ENCODE results near the gene JUN. TPM values are rescaled to one million over a fixed set of nuclear protein-coding genes. Genes with fewer than 3 reads are reported as not detected.

Gene JUN
- polyA plus RNA-seq, 1 donor (not counting 4 experiments of a cell fraction or from before 2014, with no cell fraction given) = 70.1 TPM

DNA sequence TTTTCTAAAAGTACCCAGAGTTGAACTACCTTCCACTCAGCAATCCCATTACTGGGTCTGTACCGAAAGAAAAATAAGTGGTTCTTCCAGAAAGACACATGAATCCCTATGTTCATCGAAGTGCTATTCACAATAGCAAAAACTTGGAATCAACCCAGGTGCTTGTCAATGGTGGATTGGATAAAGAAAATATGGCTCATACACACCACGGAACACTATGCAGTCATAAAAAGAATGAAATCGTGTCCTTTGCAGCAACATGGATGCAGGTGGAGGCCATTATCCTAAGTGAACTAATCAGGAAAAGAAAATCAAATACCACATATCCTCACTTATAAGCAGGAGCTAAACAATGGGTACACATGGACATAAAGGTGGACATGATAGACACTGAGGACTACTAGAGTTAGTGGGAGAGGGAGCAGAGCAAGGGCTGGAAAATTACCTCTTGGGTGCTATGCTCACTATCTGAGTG lies 32.9 kb upstream of the JUN start:
- H2AFZ ChIP-seq (ENCODE audit: control insufficient read depth, low read length) = peak overlapping the region; percentile 70
- H3K9ac ChIP-seq (ENCODE audit: control insufficient read depth, extremely low read depth, insufficient read depth, low read length) = peak overlapping the region; percentile 83
- H3K79me2 ChIP-seq (ENCODE audit: control insufficient read depth, insufficient read depth, low read length) = no peaks in the 10 kb centered on the region
- H3K4me3 ChIP-seq (ENCODE audit: control insufficient read depth in 2 of 3, extremely low read depth in 1 of 3, insufficient read depth in 2 of 3, low read depth in 1 of 3, low read length in 3 of 3) = peak overlapping the region in 2 of 3 experiments; percentile 58 to 83
- no peaks in the 10 kb centered on the region for H4K20me1 ChIP-seq (ENCODE audit: control insufficient read depth, extremely low read depth, insufficient read depth, low read length)
- H3K9me1 ChIP-seq (ENCODE audit: control insufficient read depth, extremely low read depth, insufficient read depth, low read length) = no peaks in the 10 kb centered on the region
- peaks cover 70% of the 10 kb centered on the region for H3K4me1 ChIP-seq (ENCODE audit: control insufficient read depth, extremely low read depth, insufficient read depth, low read length)
- H3K36me3 ChIP-seq (ENCODE audit: control insufficient read depth in 2 of 2, extremely low read depth in 1 of 2, insufficient read depth in 2 of 2, low read length in 2 of 2) = no peaks in the 10 kb centered on the region
- FAIRE-seq (no peak), DNase-seq (ENCODE audit: low read depth, low spot score) (no peak)
- dilution Hi-C loops (cut with MboI; ENCODE audit: extremely low pct_ligation_motif_present, low sequenced_read_pairs) = no loop called here
- H3K27me3 ChIP-seq (ENCODE audit: control insufficient read depth, extremely low read depth, insufficient read depth, low read length) = no peaks in the 10 kb centered on the region
- peak overlapping the region; percentile 91 for H3K4me2 ChIP-seq (ENCODE audit: control insufficient read depth, extremely low read depth, insufficient read depth, low read depth, low read length)
- H3K27ac ChIP-seq (ENCODE audit: control insufficient read depth, insufficient read depth, low read length) = peak overlapping the region; percentile 88
- no peak for TF ChIP-seq EZH2 (IDR thresholded peaks at IDR 0.05; ENCODE audit: low read length)
- TF ChIP-seq, protein P1, sequence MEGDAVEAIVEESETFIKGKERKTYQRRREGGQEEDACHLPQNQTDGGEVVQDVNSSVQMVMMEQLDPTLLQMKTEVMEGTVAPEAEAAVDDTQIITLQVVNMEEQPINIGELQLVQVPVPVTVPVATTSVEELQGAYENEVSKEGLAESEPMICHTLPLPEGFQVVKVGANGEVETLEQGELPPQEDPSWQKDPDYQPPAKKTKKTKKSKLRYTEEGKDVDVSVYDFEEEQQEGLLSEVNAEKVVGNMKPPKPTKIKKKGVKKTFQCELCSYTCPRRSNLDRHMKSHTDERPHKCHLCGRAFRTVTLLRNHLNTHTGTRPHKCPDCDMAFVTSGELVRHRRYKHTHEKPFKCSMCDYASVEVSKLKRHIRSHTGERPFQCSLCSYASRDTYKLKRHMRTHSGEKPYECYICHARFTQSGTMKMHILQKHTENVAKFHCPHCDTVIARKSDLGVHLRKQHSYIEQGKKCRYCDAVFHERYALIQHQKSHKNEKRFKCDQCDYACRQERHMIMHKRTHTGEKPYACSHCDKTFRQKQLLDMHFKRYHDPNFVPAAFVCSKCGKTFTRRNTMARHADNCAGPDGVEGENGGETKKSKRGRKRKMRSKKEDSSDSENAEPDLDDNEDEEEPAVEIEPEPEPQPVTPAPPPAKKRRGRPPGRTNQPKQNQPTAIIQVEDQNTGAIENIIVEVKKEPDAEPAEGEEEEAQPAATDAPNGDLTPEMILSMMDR (optimal IDR thresholded peaks at IDR 0.05 in 1 of 3, IDR thresholded peaks at IDR 0.05 in 1 of 3, conservative IDR thresholded peaks at IDR 0.05 in 1 of 3; ENCODE audit: extremely low read depth in 1 of 3, insufficient read depth in 2 of 3, low read length in 3 of 3) = no peak
- no peaks in the 10 kb centered on the region for H3K9me3 ChIP-seq (ENCODE audit: control insufficient read depth, low read depth, low read length)

DNA sequence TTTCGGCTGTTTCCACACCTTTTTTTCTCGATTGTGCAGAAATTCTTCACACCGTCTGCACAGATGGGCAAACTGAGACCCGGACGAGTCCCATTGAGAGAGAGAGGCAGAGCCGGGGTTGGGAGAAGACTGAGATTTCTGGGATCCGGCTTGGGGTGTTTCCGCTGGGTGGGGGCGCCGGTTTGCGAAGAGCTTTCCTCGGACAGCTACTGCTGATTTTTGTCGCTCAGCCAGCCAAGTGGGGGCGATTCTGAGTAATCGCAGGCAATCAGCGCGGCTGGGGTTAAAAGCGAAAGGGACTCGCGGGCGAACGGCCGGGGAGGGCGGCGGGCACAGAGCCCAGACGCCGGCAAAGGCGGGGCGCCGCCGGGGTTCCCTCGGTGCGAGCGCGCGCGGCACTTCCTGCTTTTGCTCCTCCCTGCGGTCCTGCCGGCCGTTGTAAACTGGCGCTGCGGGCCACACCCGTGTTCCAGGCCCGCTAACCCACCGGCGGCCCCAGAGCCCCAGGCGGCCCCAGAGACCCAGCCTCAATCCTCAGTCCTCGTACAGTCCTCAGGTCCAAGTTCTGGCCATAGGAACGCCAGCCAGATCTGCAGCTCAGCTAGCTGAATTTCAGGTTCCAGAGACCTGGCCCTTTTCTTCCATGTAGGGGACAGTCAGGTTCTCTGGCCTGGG lies 32.4 kb upstream of the JUN start:
- peak overlapping the region; percentile 83 for H3K9ac ChIP-seq (ENCODE audit: control insufficient read depth, extremely low read depth, insufficient read depth, low read length)
- no peak for FAIRE-seq
- dilution Hi-C loops (cut with MboI; ENCODE audit: extremely low pct_ligation_motif_present, low sequenced_read_pairs) = no loop called here

More for the DNA sequence above, 32.4 kb upstream of the JUN start:
- no peaks in the 10 kb centered on the region for H3K79me2 ChIP-seq (ENCODE audit: control insufficient read depth, insufficient read depth, low read length)
- H3K4me1 ChIP-seq (ENCODE audit: control insufficient read depth, extremely low read depth, insufficient read depth, low read length) = peaks cover 76% of the 10 kb centered on the region
- H4K20me1 ChIP-seq (ENCODE audit: control insufficient read depth, extremely low read depth, insufficient read depth, low read length) = no peaks in the 10 kb centered on the region
- no peak for TF ChIP-seq EZH2 (IDR thresholded peaks at IDR 0.05; ENCODE audit: low read length)
- TF ChIP-seq, protein P1 (optimal IDR thresholded peaks at IDR 0.05 in 1 of 3, IDR thresholded peaks at IDR 0.05 in 1 of 3, conservative IDR thresholded peaks at IDR 0.05 in 1 of 3; ENCODE audit: extremely low read depth in 1 of 3, insufficient read depth in 2 of 3, low read length in 3 of 3) = no peak
- H3K9me3 ChIP-seq (ENCODE audit: control insufficient read depth, low read depth, low read length) = no peaks in the 10 kb centered on the region
- H3K9me1 ChIP-seq (ENCODE audit: control insufficient read depth, extremely low read depth, insufficient read depth, low read length) = no peaks in the 10 kb centered on the region
- peak overlapping the region; percentile 88 for H3K27ac ChIP-seq (ENCODE audit: control insufficient read depth, insufficient read depth, low read length)
- no peaks in the 10 kb centered on the region for H3K27me3 ChIP-seq (ENCODE audit: control insufficient read depth, extremely low read depth, insufficient read depth, low read length)
- peak overlapping the region; percentile 40 to 83 (median 78) for H3K4me3 ChIP-seq (ENCODE audit: control insufficient read depth in 2 of 3, extremely low read depth in 1 of 3, insufficient read depth in 2 of 3, low read depth in 1 of 3, low read length in 3 of 3)
- no peaks in the 10 kb centered on the region for H3K36me3 ChIP-seq (ENCODE audit: control insufficient read depth in 2 of 2, extremely low read depth in 1 of 2, insufficient read depth in 2 of 2, low read length in 2 of 2)
- peak overlapping the region; percentile 91 for H3K4me2 ChIP-seq (ENCODE audit: control insufficient read depth, extremely low read depth, insufficient read depth, low read depth, low read length)
- H2AFZ ChIP-seq (ENCODE audit: control insufficient read depth, low read length) = peak overlapping the region; percentile 70
- DNase-seq (ENCODE audit: low read depth, low spot score) = no peak
